ENCODE measurements around the gene RPL13. TPM values are rescaled to one million over a fixed set of nuclear protein-coding genes. Genes with fewer than 3 reads are reported as not detected.

The RPL13 gene
- total and polyA plus RNA-seq, 2 of the 13 experiments (the other 11 are each of a cell fraction or from before 2014, with no cell fraction given): 2,988 to 4,411 TPM

DNA sequence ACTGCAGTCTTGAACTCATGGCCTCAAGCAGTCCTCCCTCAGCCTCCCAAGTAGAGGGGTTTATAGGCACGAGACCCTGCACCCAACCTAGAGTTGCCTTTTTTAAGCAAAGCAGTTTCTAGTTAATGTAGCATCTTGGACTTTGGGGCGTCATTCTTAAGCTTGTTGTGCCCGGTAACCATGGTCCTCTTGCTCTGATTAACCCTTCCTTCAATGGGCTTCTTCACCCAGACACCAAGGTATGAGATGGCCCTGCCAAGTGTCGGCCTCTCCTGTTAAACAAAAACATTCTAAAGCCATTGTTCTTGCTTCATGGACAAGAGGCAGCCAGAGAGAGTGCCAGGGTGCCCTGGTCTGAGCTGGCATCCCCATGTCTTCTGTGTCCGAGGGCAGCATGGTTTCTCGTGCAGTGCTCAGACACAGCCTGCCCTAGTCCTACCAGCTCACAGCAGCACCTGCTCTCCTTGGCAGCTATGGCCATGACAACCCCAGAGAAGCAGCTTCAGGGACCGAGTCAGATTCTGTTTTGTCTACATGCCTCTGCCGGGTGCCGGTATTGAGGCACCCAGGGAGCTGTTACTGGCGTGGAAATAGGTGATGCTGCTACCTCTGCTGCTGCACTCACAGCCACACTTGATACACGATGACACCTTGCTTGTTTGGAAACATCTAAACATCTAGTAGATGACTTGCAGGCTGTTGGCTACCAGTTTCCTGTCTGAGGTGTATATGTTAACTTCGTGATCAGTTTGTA lies 3.3 kb downstream of the RPL13 start (continued):
- TF ChIP-seq, protein P1, sequence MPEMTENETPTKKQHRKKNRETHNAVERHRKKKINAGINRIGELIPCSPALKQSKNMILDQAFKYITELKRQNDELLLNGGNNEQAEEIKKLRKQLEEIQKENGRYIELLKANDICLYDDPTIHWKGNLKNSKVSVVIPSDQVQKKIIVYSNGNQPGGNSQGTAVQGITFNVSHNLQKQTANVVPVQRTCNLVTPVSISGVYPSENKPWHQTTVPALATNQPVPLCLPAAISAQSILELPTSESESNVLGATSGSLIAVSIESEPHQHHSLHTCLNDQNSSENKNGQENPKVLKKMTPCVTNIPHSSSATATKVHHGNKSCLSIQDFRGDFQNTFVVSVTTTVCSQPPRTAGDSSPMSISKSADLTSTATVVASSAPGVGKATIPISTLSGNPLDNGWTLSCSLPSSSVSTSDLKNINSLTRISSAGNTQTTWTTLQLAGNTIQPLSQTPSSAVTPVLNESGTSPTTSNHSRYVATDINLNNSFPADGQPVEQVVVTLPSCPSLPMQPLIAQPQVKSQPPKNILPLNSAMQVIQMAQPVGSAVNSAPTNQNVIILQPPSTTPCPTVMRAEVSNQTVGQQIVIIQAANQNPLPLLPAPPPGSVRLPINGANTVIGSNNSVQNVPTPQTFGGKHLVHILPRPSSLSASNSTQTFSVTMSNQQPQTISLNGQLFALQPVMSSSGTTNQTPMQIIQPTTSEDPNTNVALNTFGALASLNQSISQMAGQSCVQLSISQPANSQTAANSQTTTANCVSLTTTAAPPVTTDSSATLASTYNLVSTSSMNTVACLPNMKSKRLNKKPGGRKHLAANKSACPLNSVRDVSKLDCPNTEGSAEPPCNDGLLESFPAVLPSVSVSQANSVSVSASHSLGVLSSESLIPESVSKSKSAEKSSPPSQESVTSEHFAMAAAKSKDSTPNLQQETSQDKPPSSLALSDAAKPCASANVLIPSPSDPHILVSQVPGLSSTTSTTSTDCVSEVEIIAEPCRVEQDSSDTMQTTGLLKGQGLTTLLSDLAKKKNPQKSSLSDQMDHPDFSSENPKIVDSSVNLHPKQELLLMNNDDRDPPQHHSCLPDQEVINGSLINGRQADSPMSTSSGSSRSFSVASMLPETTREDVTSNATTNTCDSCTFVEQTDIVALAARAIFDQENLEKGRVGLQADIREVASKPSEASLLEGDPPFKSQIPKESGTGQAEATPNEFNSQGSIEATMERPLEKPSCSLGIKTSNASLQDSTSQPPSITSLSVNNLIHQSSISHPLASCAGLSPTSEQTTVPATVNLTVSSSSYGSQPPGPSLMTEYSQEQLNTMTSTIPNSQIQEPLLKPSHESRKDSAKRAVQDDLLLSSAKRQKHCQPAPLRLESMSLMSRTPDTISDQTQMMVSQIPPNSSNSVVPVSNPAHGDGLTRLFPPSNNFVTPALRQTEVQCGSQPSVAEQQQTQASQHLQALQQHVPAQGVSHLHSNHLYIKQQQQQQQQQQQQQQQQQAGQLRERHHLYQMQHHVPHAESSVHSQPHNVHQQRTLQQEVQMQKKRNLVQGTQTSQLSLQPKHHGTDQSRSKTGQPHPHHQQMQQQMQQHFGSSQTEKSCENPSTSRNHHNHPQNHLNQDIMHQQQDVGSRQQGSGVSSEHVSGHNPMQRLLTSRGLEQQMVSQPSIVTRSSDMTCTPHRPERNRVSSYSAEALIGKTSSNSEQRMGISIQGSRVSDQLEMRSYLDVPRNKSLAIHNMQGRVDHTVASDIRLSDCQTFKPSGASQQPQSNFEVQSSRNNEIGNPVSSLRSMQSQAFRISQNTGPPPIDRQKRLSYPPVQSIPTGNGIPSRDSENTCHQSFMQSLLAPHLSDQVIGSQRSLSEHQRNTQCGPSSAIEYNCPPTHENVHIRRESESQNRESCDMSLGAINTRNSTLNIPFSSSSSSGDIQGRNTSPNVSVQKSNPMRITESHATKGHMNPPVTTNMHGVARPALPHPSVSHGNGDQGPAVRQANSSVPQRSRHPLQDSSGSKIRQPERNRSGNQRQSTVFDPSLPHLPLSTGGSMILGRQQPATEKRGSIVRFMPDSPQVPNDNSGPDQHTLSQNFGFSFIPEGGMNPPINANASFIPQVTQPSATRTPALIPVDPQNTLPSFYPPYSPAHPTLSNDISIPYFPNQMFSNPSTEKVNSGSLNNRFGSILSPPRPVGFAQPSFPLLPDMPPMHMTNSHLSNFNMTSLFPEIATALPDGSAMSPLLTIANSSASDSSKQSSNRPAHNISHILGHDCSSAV (CRISPR knock-in tag; IDR thresholded peaks at IDR 0.05; ENCODE audit: borderline replicate concordance): no peak
- TF ChIP-seq ZFX (CRISPR knock-in tag; IDR thresholded peaks at IDR 0.05; ENCODE audit: low read depth) (no peak), FOSL2 (CRISPR knock-in tag; IDR thresholded peaks at IDR 0.05) (0 out of 2 replicates have a peak, but pooled peaks have one; percentile 6), ZNF761 (CRISPR knock-in tag; conservative IDR thresholded peaks at IDR 0.05) (no peak), ZNF484 (CRISPR knock-in tag; IDR thresholded peaks at IDR 0.05; ENCODE audit: borderline replicate concordance, low read depth) (no peak)
- TF ChIP-seq, protein P2, sequence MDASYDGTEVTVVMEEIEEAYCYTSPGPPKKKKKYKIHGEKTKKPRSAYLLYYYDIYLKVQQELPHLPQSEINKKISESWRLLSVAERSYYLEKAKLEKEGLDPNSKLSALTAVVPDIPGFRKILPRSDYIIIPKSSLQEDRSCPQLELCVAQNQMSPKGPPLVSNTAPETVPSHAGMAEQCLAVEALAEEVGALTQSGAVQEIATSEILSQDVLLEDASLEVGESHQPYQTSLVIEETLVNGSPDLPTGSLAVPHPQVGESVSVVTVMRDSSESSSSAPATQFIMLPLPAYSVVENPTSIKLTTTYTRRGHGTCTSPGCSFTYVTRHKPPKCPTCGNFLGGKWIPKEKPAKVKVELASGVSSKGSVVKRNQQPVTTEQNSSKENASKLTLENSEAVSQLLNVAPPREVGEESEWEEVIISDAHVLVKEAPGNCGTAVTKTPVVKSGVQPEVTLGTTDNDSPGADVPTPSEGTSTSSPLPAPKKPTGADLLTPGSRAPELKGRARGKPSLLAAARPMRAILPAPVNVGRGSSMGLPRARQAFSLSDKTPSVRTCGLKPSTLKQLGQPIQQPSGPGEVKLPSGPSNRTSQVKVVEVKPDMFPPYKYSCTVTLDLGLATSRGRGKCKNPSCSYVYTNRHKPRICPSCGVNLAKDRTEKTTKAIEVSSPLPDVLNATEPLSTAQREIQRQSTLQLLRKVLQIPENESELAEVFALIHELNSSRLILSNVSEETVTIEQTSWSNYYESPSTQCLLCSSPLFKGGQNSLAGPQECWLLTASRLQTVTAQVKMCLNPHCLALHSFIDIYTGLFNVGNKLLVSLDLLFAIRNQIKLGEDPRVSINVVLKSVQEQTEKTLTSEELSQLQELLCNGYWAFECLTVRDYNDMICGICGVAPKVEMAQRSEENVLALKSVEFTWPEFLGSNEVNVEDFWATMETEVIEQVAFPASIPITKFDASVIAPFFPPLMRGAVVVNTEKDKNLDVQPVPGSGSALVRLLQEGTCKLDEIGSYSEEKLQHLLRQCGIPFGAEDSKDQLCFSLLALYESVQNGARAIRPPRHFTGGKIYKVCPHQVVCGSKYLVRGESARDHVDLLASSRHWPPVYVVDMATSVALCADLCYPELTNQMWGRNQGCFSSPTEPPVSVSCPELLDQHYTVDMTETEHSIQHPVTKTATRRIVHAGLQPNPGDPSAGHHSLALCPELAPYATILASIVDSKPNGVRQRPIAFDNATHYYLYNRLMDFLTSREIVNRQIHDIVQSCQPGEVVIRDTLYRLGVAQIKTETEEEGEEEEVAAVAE (CRISPR knock-in tag; IDR thresholded peaks at IDR 0.05; ENCODE audit: borderline replicate concordance): no peak
- TF ChIP-seq, protein P3, sequence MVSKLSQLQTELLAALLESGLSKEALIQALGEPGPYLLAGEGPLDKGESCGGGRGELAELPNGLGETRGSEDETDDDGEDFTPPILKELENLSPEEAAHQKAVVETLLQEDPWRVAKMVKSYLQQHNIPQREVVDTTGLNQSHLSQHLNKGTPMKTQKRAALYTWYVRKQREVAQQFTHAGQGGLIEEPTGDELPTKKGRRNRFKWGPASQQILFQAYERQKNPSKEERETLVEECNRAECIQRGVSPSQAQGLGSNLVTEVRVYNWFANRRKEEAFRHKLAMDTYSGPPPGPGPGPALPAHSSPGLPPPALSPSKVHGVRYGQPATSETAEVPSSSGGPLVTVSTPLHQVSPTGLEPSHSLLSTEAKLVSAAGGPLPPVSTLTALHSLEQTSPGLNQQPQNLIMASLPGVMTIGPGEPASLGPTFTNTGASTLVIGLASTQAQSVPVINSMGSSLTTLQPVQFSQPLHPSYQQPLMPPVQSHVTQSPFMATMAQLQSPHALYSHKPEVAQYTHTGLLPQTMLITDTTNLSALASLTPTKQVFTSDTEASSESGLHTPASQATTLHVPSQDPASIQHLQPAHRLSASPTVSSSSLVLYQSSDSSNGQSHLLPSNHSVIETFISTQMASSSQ (IDR thresholded peaks at IDR 0.05; ENCODE audit: low read depth): no peak
- TF ChIP-seq, protein P3 (CRISPR knock-in tag; IDR thresholded peaks at IDR 0.05; ENCODE audit: borderline replicate concordance): no peak
- TF ChIP-seq, protein P4, sequence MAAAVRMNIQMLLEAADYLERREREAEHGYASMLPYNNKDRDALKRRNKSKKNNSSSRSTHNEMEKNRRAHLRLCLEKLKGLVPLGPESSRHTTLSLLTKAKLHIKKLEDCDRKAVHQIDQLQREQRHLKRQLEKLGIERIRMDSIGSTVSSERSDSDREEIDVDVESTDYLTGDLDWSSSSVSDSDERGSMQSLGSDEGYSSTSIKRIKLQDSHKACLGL (CRISPR knock-in tag; IDR thresholded peaks at IDR 0.05): no peak; the same call in 1 of the 2 replicates
